Measurements from ENCODE around the gene FIGNL1. TPM values are rescaled to one million over a fixed set of nuclear protein-coding genes. Genes with fewer than 3 reads are reported as not detected.

Gene FIGNL1
- total and polyA plus RNA-seq, 10 of the 15 experiments (the other 5 are each of a cell fraction or from before 2014, with no cell fraction given): 11.5 to 37.4 (median 29.0) TPM

- no peak for TF ChIP-seq STAT1 (conservative IDR thresholded peaks at IDR 0.05)
- 0 out of 4 replicates have a peak, but pooled peaks of 1 of the 2 experiments have one; percentile 61 for TF ChIP-seq CEBPB (IDR thresholded peaks at IDR 0.05; ENCODE audit: borderline replicate concordance in 1 of 2, low read depth in 2 of 2, low read length in 2 of 2)
- no peak for TF ChIP-seq SRF (IDR thresholded peaks at IDR 0.05; ENCODE audit: low read depth in 2 of 2, low read length in 2 of 2)
- TF ChIP-seq CBX5 (IDR thresholded peaks at IDR 0.05; ENCODE audit: low read depth): no peak
- TF ChIP-seq REST (IDR thresholded peaks at IDR 0.05; ENCODE audit: low read depth, low read length): no peak
- TF ChIP-seq IKZF1 (conservative IDR thresholded peaks at IDR 0.05): peak; percentile 54; the same call in 1 of the 2 replicates
These were observed 3.6 kb downstream of the FIGNL1 start (continued) for GRCh38 chr7:50446542-50446960.

- intact Hi-C loops (cut with micrococcal nuclease; ENCODE audit: unreplicated experiment): no loop called here
- no peak overlapping the region for H3K9ac ChIP-seq (ENCODE audit: control insufficient read depth, insufficient read depth, low read length)
- no peak overlapping the region for H2AFZ ChIP-seq (ENCODE audit: control insufficient read depth, low read depth, low read length)
- no TSS peak for BruUV-seq (replicated peaks)
- H3K9me3 ChIP-seq (replicated peaks; ENCODE audit: control insufficient read depth, insufficient read depth, low read length): no peaks in the 10 kb centered on the region; the same call in 2 of the 3 replicates
- in situ Hi-C loops (cut with MboI): no loop called here
- no peaks in the 10 kb centered on the region for H3K79me2 ChIP-seq (ENCODE audit: control insufficient read depth, insufficient read depth, low read length)
- RAD21 ChIA-PET (ENCODE audit: unreplicated experiment): no interaction called here
- POLR2A ChIA-PET: interaction anchor here (0.7 kb wide), 1 partner anchor 648 kb away, joined by 3 read pairs; no protein-coding TSS in a partner anchor
- H4K20me1 ChIP-seq (ENCODE audit: control insufficient read depth, insufficient read depth): no peaks in the 10 kb centered on the region
- no peak overlapping the region for H3K4me2 ChIP-seq (ENCODE audit: control insufficient read depth, insufficient read depth)
- no peak for FAIRE-seq
- no peaks in the 10 kb centered on the region for H3K4me1 ChIP-seq (ENCODE audit: control insufficient read depth, insufficient read depth, low read length)
- no peak for ATAC-seq
- TF ChIP-seq PAX8 (IDR thresholded peaks at IDR 0.05) (no peak), RELB (IDR thresholded peaks at IDR 0.05; ENCODE audit: low read depth) (no peak), HDGF (IDR thresholded peaks at IDR 0.05) (no peak), RB1 (IDR thresholded peaks at IDR 0.05; ENCODE audit: borderline replicate concordance) (no peak), ZNF622 (IDR thresholded peaks at IDR 0.05) (no peak)
- no peaks in the 10 kb centered on the region for H3K27me3 ChIP-seq (replicated peaks in 1 of 2; ENCODE audit: control insufficient read depth in 2 of 2, insufficient read depth in 2 of 2, low read length in 1 of 2)
- no peak overlapping the region for H3K4me3 ChIP-seq
- CTCF ChIA-PET: interaction anchor here (2.1 kb wide), 1 partner anchor 10 kb away, joined by 6 read pairs; no protein-coding TSS in a partner anchor
- SMC1A ChIA-PET (ENCODE audit: uncharacterized antibody, unreplicated experiment): no interaction called here
- H3K27ac ChIP-seq (ENCODE audit: control insufficient read depth, insufficient read depth): no peak overlapping the region
- peaks cover 0 to 5% of the 10 kb centered on the region in 2 experiments; a peak in 3 of 4 replicates for H3K36me3 ChIP-seq (ENCODE audit: control insufficient read depth in 2 of 2, insufficient read depth in 2 of 2, low read length in 1 of 2)
- 100% methylated on average over 3 of the region's 3 CpGs for WGBS (ENCODE audit: insufficient coverage, insufficient replicate concordance, low lambda C conversion rate, missing lambda C conversion rate)
- DNase-seq (ENCODE audit: low read depth, low spot score): no peak
These were observed 13.9 kb downstream of the FIGNL1 start for GRCh38 chr7:50436133-50436806.
